OCI-LY7 (cell line): ENCODE measurements around the gene LRRFIP1.

Source experiments
- CTCF ChIP-seq: fragments of 200-600 bp; sonication (generic); conservative IDR thresholded peaks from 2 replicates; pipeline ENCODE4 v1.5.1; 2014; ENCODE audit warnings: mild to moderate bottlenecking, antibody characterized with exemption, low read length, moderate library complexity, mixed read lengths
- EZH2phosphoT487 ChIP-seq: fragments of 200-600 bp; sonication (generic); IDR thresholded peaks from 2 replicates; pipeline ENCODE4 v1.6.1; 2018; ENCODE audit warnings: low read depth, borderline replicate concordance, mild to moderate bottlenecking, mixed run types, antibody characterized with exemption, low read length, moderate library complexity, mixed read lengths

- TF ChIP-seq EZH2phosphoT487 = no peak
- no peak for TF ChIP-seq CTCF
Measured at GRCh38 chr2:237583385-237584295, 43.7 kb upstream of the LRRFIP1 start.
